Lower leg skin (tissue), 4 donors: ENCODE data around the gene MVB12B. TPM values are rescaled to one million over a fixed set of nuclear protein-coding genes. Genes with fewer than 3 reads are reported as not detected.

ENCODE experiments used
- DNase-seq, 2 donors: peaks; one replicate each; pipeline ENCODE4 v3.0.0-alpha.2; 2019; ENCODE audit warnings: low spot score in 2 of 2
- H3K4me3 ChIP-seq: fragments of 200-600 bp; sonication (generic); 2 replicates; pipeline ENCODE4 v1.5.1; 2017; ENCODE audit warnings: mild to moderate bottlenecking, low read depth; ENCODE audit not compliant: poor library complexity, severe bottlenecking
- POLR2A ChIP-seq, 2 donors: fragments of 450-650 bp; IDR thresholded peaks; one replicate each; pipeline ENCODE4 v1.6.1; 2016 to 2017; ENCODE audit warnings: antibody characterized with exemption in 2 of 2, mild to moderate bottlenecking in 1 of 2, moderate library complexity in 1 of 2
- WGBS, 2 donors: methylation state at CpG; one replicate each; pipeline ENCODE4 v1.1.5; 2018; 5-methylcytosine and 5-hydroxymethylcytosine counted together
- intact Hi-C: fragments of 100-400 bp; cut with DNase I; formaldehyde crosslinking; loops from one replicate; pipeline ENCODE4 v1.15.0; 2023; ENCODE audit warnings: low total_unique reads
- total RNA-seq, 4 donors: library from RNA; depleted of rRNA; stranded (reverse); fragments of >200 nt; gene quantifications; one replicate each; pipeline ENCODE4 v1.1.0, GENCODE V29; 2016
- TF ChIP-seq, protein P1 (sequence below), 3 donors: fragments of 450-650 bp; IDR thresholded peaks; one replicate each; pipeline ENCODE4 v1.5.1; 2016; ENCODE audit warnings: antibody characterized with exemption in 3 of 3, mild to moderate bottlenecking in 3 of 3, moderate library complexity in 2 of 3

The MVB12B gene
- total RNA-seq, 4 donors from 2014 or later: 8.6 to 12.5 (median 10.9) TPM

- 87 to 94% methylated on average over 9 of the region's 9 CpGs for WGBS, 2 donors
- TF ChIP-seq POLR2A (IDR thresholded peaks at IDR 0.05): no peak
- TF ChIP-seq, protein P1, sequence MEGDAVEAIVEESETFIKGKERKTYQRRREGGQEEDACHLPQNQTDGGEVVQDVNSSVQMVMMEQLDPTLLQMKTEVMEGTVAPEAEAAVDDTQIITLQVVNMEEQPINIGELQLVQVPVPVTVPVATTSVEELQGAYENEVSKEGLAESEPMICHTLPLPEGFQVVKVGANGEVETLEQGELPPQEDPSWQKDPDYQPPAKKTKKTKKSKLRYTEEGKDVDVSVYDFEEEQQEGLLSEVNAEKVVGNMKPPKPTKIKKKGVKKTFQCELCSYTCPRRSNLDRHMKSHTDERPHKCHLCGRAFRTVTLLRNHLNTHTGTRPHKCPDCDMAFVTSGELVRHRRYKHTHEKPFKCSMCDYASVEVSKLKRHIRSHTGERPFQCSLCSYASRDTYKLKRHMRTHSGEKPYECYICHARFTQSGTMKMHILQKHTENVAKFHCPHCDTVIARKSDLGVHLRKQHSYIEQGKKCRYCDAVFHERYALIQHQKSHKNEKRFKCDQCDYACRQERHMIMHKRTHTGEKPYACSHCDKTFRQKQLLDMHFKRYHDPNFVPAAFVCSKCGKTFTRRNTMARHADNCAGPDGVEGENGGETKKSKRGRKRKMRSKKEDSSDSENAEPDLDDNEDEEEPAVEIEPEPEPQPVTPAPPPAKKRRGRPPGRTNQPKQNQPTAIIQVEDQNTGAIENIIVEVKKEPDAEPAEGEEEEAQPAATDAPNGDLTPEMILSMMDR (IDR thresholded peaks at IDR 0.05): no peak
- DNase-seq: peak in 1 of 2 donors; percentile 9
- intact Hi-C loops: no loop called here
- H3K4me3 ChIP-seq: no peak overlapping the region
Measured at GRCh38 chr9:126457890-126458289, 131.3 kb downstream of the MVB12B start.

DNA sequence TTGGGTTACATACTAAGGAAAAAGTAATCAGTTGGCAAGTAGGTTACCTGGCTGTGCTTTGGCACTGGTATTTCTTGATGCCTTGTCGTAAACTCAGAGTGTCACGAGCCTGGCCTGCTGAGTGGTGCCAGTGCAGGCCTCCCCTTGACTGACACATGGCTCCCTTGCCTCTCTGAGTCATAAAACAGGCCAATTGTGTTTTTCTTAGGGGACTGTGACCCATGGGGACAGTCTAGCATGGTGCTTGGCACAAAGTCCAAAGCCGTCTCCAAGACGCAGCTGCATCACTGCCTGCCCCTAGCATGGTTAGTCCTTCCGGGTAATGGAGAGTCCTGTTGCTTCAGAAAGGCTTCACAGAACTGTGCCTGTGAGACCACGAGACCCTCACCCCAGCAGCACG, 132.5 kb downstream of the MVB12B start:
- intact Hi-C loops: no loop called here
- TF ChIP-seq, protein P1 (IDR thresholded peaks at IDR 0.05): no peak
- no peak for TF ChIP-seq POLR2A (IDR thresholded peaks at IDR 0.05)
- WGBS, 2 donors: 90 to 98% methylated on average over 5 to 7 of the region's 7 CpGs
- H3K4me3 ChIP-seq: no peak overlapping the region
- peak in 1 of 2 donors; percentile 60 for DNase-seq

- TF ChIP-seq POLR2A (IDR thresholded peaks at IDR 0.05): no peak
- H3K4me3 ChIP-seq: no peak overlapping the region
- intact Hi-C loops: no loop called here
- 97 to 98% methylated on average over 16 of the region's 16 CpGs for WGBS, 2 donors
- no peak for DNase-seq
Measured at GRCh38 chr9:126459546-126459945, 132.9 kb downstream of the MVB12B start.

DNA sequence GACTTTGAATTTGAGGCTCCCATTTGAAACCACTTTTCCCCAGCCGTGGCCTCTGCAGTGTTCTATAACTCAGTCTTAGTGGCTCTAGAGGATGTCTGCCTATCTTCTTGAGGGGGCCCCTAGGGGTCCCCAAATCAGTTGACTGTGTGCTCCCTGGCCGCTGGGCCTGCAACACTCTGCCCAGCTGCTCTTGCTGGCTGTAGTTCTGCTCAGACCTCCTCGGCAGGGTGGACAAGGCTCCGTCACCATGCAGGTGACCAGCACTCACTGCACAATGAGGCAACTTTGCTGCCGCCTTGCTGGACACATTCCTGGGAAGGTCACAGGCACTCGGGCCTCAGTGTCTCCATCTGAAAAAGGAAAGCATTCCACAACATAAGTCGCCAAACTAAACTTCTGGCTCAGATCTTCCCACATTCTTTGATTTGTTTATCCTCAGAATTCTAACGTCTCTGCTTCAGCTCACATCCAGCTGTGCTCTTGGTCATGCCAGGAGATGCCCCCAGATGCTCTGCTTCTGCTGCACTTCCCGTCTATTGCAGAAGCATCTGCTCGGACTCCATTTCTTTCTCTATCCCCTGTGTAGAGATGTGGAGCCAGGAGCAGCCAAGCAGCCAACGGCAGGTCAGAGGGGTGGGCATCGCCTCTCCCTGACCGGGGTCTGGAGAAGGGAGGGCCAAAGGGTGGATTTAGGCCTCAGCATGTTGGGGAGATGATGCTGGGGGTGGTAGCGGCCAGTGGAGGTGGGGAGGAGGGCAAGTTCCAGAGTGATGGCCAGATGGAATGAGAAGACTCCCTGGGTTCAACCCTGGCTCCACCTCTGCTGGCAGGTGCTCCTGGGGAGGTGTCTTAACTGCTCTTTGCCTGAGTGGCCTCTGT, 133.6 kb downstream of the MVB12B start:
- intact Hi-C loops: no loop called here
- TF ChIP-seq POLR2A (IDR thresholded peaks at IDR 0.05): no peak
- TF ChIP-seq, protein P1 (IDR thresholded peaks at IDR 0.05): no peak
- peak in 1 of 2 donors; percentile 67 for DNase-seq
- no peak overlapping the region for H3K4me3 ChIP-seq
- 79 to 87% methylated on average over 14 of the region's 14 CpGs for WGBS, 2 donors

GRCh38 chr9:126461029-126461428, 134.4 kb downstream of the MVB12B start:
- no peak overlapping the region for H3K4me3 ChIP-seq
- intact Hi-C loops: no loop called here
- TF ChIP-seq, protein P1 (IDR thresholded peaks at IDR 0.05): no peak
- WGBS, 2 donors: 82 to 97% methylated on average over 8 of the region's 8 CpGs
- peak in 1 of 2 donors; percentile 80 for DNase-seq

GRCh38 chr9:126461608-126462007, 135.0 kb downstream of the MVB12B start:
- TF ChIP-seq, protein P1 (IDR thresholded peaks at IDR 0.05): no peak
- TF ChIP-seq POLR2A (IDR thresholded peaks at IDR 0.05): no peak
- intact Hi-C loops: no loop called here
- 93 to 94% methylated on average over 17 of the region's 17 CpGs for WGBS, 2 donors
- DNase-seq: peak in 1 of 2 donors; percentile 39
- H3K4me3 ChIP-seq: no peak overlapping the region
